A375 (cell line): Measurements from ENCODE around the gene CEP112. TPM values are rescaled to one million over a fixed set of nuclear protein-coding genes. Genes with fewer than 3 reads are reported as not detected.

Source experiments
- total RNA-seq: library from RNA; depleted of rRNA; stranded (reverse); fragments of >200 nt; shearing (Covaris generic); gene quantifications from 2 replicates; pipeline ENCODE4 v1.2.3, GENCODE V29; 2014; rRNA removed

Gene CEP112
- total RNA-seq, result 1.6 and 2.8 TPM in 2 replicates

DNA sequence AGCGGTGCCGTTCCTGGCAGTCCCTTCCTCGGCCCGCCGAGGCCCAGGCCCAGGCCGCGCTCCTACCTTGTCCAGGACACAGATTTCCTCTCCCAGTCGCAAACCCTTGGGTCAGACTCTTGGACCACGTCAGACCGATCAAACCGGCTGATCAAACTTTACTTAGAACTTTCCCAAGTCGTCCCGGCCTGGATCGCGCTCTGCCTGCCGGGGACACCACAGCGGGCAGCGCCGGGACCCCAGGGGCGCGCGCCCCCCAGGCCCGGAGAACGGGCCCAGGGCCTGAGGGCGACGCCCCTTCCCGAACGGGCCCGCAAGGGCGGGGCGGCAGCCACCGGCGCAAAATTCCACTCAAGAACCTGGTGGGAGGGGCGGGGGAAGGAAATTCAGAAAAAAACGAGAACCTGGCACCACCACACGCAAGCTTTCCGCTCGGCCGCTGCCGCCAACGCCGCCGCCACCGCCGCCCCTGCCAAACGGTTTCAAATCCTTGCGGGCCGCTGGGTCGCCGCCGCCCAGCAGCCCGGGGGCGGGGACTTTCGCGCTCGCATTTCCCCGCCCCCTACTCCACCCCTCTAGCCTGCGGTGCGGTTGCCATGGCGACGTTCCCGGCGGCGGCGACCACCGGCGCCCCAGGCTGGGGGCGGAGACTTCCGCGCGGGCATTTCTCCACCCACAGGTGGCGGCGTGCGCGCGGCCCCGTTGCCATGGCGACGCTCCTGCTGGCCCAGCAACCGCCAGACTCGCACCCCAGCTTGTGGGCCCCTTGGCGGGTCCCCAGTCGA, at the start of gene CEP112:
CEP112 (minus strand) TSS at position 541 of the 785 bp plus-strand sequence.

DNA sequence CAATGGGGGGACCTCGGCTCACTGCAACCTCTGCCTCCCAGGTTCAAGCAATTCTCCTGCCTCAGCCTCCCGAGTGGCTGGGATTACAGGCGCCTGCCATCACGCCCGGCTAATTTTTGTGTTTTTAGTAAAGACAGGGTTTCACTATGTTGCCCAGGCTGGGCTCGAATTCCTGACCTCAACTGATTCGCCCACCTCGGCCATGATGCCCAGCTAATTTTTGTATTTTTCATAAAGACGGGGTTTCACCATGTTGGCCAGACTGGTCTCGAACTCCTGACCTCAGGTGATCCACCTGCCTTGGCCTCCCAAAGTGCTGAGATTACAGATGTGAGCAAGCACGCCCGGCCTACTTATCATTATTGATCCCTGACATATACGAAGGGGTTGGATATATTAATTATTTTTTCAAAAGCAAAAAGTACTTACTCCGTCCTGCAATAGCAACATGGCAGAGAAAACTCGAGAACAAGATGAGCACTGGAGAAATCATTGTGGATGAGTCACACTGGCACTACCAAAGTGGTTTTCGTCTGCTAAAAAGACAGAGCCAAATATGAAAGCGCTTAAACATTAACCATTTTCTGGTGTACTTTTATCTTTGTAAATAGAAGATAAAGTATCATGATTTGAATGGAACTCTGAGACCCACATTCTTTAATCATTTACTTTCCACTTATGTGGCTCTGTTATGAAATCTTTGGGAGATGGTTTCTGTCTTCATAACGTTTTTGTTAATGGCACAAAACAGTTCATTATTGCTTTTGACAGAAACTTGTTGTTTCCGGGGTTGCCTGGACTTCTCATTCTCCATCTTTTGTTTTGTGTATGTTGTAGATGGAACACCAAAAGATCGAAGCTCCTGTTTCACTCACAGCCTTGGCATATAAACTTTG, 37.2 kb upstream of the CEP112 start, which contains the start of gene APOH:
APOH (minus strand) TSS at position 529 of the 896 bp plus-strand sequence; CDS start at position 493, 36 bp downstream.

Other genes starting within 250 kb of the CEP112 start
- gene APOH, start 37.3 kb upstream of the CEP112 start, total RNA-seq, result not detected in 2 replicates
- 10.4 and 13.6 TPM in 2 replicates for gene PRKCA, start 110.5 kb upstream of the CEP112 start, total RNA-seq